Nephron progenitor cell (in vitro differentiated cells): Measurements from ENCODE around the gene ALK.
A peak's percentile ranks its signal among the peaks of the same experiment; 100 is the strongest.

ENCODE experiments used
- DNase-seq: peaks from one replicate; pipeline ENCODE4 v3.0.0; 2021
- H3K27ac Mint-ChIP-seq: 2 replicates; pipeline ENCODE4 v1.8.0; 2021; ENCODE audit warnings: mild to moderate bottlenecking, moderate library complexity, mixed read lengths
- H3K27me3 Mint-ChIP-seq: 2 replicates; pipeline ENCODE4 v1.8.0; 2021; ENCODE audit warnings: mild to moderate bottlenecking, low read depth, mixed read lengths; ENCODE audit not compliant: poor library complexity
- H3K36me3 Mint-ChIP-seq: 2 replicates; pipeline ENCODE4 v1.8.0; 2021; ENCODE audit warnings: low read depth, mixed read lengths
- H3K4me1 Mint-ChIP-seq: 2 replicates; pipeline ENCODE4 v1.8.0; 2021; ENCODE audit warnings: mixed read lengths
- H3K4me3 Mint-ChIP-seq: 2 replicates; pipeline ENCODE4 v1.8.0; 2021; ENCODE audit warnings: mild to moderate bottlenecking, moderate library complexity, mixed read lengths
- H3K9me3 Mint-ChIP-seq: 2 replicates; pipeline ENCODE4 v1.8.0; 2021; ENCODE audit warnings: mild to moderate bottlenecking, moderate library complexity, mixed read lengths
- TF ChIP-seq, protein P1 (sequence below): fragments of 200-600 bp; sonication (generic); IDR thresholded peaks from 2 replicates; pipeline ENCODE4 v1.5.0; 2021; ENCODE audit warnings: antibody characterized with exemption

The ALK gene

DNA sequence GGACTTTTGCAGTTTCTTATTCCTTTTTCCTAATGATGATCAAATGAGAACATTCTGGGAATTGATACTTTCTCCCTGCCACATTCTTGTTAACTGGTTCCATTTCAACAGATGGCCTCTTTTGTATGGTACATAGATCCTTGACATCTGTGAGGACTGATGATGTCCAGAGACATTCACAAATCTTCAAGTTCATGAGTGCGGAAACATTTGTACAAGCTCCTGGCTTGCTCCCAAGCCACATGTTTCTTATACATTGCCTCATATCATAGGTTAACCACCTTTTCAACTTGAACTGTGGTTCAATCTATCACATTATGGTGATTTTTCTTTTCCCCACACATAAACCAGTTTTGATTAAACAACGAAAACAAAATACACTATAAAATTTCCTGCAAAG lies 538.9 kb downstream of the ALK start:
- DNase-seq, result no peak
- H3K4me3 Mint-ChIP-seq, result no peak overlapping the region
- no peak overlapping the region for H3K27ac Mint-ChIP-seq
- no peaks in the 10 kb centered on the region for H3K36me3 Mint-ChIP-seq
- H3K4me1 Mint-ChIP-seq, result peaks cover 9% of the 10 kb centered on the region
- peaks cover 2% of the 10 kb centered on the region for H3K27me3 Mint-ChIP-seq
- TF ChIP-seq, protein P1, sequence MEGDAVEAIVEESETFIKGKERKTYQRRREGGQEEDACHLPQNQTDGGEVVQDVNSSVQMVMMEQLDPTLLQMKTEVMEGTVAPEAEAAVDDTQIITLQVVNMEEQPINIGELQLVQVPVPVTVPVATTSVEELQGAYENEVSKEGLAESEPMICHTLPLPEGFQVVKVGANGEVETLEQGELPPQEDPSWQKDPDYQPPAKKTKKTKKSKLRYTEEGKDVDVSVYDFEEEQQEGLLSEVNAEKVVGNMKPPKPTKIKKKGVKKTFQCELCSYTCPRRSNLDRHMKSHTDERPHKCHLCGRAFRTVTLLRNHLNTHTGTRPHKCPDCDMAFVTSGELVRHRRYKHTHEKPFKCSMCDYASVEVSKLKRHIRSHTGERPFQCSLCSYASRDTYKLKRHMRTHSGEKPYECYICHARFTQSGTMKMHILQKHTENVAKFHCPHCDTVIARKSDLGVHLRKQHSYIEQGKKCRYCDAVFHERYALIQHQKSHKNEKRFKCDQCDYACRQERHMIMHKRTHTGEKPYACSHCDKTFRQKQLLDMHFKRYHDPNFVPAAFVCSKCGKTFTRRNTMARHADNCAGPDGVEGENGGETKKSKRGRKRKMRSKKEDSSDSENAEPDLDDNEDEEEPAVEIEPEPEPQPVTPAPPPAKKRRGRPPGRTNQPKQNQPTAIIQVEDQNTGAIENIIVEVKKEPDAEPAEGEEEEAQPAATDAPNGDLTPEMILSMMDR, result no peak
- H3K9me3 Mint-ChIP-seq, result no peaks in the 10 kb centered on the region

- H3K36me3 Mint-ChIP-seq, result no peaks in the 10 kb centered on the region
- H3K9me3 Mint-ChIP-seq, result peaks cover 4% of the 10 kb centered on the region
- DNase-seq, result no peak
- H3K4me1 Mint-ChIP-seq, result peaks cover 5% of the 10 kb centered on the region
- TF ChIP-seq, protein P1, result no peak
- no peak overlapping the region for H3K4me3 Mint-ChIP-seq
- peaks cover 2% of the 10 kb centered on the region for H3K27me3 Mint-ChIP-seq
- H3K27ac Mint-ChIP-seq, result no peak overlapping the region
Observed at GRCh38 chr2:29377788-29378187, 543.6 kb downstream of the ALK start.

DNA sequence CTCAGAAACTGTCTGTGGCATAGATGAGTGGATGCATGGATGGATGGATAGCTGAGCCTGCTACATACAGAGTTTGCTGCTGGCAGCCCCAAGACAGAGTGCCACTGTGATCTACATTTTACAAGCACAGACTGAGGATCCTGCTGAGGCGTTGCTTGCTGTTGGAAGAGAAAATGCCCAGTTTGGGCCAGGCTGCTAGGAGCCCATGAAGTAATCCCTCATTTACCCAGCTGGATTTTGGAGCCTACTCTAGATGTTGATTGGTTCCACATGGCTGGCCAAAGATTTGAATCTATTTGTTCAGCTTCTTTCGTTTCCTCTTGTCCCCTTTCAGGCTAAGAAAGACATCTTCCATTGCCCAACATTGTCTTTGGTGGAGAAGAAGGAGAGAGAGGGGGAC lies 544.8 kb downstream of the ALK start:
- peaks cover 3% of the 10 kb centered on the region for H3K27me3 Mint-ChIP-seq
- H3K4me1 Mint-ChIP-seq, result peaks cover 5% of the 10 kb centered on the region
- H3K9me3 Mint-ChIP-seq, result peaks cover 4% of the 10 kb centered on the region
- no peak for DNase-seq
- no peak overlapping the region for H3K4me3 Mint-ChIP-seq
- TF ChIP-seq, protein P1, result no peak
- H3K36me3 Mint-ChIP-seq, result no peaks in the 10 kb centered on the region
- H3K27ac Mint-ChIP-seq, result peak overlapping the region; percentile 57

DNA sequence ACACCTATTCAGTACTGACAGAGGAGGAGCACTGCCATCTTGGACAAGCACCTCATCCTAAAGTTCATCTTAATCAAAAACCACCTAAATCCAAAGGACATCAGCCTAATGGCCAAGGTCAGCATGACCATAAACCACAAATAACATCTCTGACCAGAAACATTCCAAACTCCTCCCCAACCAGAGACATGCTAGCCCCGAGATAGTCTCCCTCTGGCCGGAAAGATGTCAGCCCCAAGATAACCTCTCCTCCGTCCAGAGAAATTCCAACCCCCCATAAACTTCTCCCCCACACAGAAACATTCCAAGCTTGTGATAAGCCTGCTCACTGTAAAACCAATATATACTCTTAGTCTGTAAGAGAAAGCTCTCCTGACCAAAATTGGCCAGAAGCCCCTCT lies 545.5 kb downstream of the ALK start:
- H3K36me3 Mint-ChIP-seq, result no peaks in the 10 kb centered on the region
- H3K27ac Mint-ChIP-seq, result no peak overlapping the region
- DNase-seq, result no peak
- H3K9me3 Mint-ChIP-seq, result peaks cover 4% of the 10 kb centered on the region
- peaks cover 7% of the 10 kb centered on the region for H3K27me3 Mint-ChIP-seq
- H3K4me3 Mint-ChIP-seq, result no peak overlapping the region
- peaks cover 5% of the 10 kb centered on the region for H3K4me1 Mint-ChIP-seq
- TF ChIP-seq, protein P1, result no peak

GRCh38 chr2:29374823-29375222 lies 546.6 kb downstream of the ALK start:
- Mint-ChIP-seq H3K4me3 (no peak overlapping the region), H3K9me3 (peaks cover 4% of the 10 kb centered on the region), H3K27ac (no peak overlapping the region), H3K36me3 (no peaks in the 10 kb centered on the region), H3K27me3 (peaks cover 9% of the 10 kb centered on the region), H3K4me1 (peaks cover 12% of the 10 kb centered on the region)
- TF ChIP-seq, protein P1, result no peak
- no peak for DNase-seq

DNA sequence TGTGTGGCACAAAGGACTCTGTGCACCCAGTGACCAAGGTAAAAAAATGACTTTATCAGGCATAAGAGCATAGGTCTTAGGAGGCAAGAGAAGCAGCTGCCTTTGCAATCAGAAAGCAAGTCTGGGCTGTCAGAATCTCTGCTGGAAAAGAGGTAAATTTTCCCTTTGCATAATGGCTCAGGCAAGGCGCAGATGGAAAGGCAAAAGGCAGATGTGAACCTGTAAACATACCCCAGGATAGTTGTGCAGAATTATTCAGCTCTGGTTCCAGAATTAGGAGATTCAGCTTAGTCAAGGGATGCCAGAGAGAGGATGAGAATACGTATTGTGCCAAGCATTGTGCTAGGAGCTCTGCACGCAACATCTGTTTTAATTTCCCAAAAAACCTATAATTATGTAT lies 547.5 kb downstream of the ALK start:
- H3K36me3 Mint-ChIP-seq, result no peaks in the 10 kb centered on the region
- no peak overlapping the region for H3K27ac Mint-ChIP-seq
- H3K4me3 Mint-ChIP-seq, result no peak overlapping the region

More for the DNA sequence above, 547.5 kb downstream of the ALK start:
- Mint-ChIP-seq H3K27me3 (peaks cover 8% of the 10 kb centered on the region), H3K4me1 (peaks cover 9% of the 10 kb centered on the region), H3K9me3 (peaks cover 4% of the 10 kb centered on the region)
- TF ChIP-seq, protein P1, result no peak
- no peak for DNase-seq
